ENCODE measurements around the gene RBM27. TPM values are rescaled to one million over a fixed set of nuclear protein-coding genes. Genes with fewer than 3 reads are reported as not detected.
"Not testable (repeated sequence)": the region's sequence is repeated elsewhere in the genome, so short reads cannot be mapped to it uniquely, and the experiment has no call there.

The RBM27 gene
- polyA plus RNA-seq, 3 donors = 2.5 to 6.2 (median 3.9) TPM

DNA sequence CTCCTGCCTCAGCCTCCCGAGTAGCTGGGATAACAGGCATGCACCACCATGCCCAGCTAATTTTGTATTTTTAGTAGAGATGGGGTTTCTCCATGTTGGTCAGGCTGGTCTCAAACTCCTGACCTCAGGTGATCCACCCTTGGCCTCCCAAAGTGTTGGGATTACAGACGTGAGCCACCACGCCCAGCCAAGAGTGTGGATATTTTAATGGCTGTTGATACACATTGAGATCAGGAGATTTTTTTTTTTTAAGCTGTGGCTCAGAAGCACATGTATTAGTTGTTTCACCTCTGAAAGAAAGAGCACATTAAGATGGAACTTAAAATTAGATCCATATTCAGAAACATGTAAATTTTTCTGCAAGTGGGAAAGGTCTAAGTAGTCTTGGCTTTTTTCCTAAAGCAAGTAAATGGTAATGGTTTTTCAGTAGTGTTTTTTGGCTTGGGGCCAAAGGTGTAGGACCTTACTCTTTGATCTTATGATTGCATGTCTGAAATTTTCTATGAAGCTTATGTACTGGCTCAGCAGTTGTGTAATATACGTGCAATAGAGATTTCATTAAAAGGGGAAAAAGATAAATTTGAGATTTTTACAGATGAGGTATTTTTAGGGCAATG is 9.9 kb downstream of the RBM27 start:
- no peak overlapping the region for H3K4me3 Mint-ChIP-seq

DNA sequence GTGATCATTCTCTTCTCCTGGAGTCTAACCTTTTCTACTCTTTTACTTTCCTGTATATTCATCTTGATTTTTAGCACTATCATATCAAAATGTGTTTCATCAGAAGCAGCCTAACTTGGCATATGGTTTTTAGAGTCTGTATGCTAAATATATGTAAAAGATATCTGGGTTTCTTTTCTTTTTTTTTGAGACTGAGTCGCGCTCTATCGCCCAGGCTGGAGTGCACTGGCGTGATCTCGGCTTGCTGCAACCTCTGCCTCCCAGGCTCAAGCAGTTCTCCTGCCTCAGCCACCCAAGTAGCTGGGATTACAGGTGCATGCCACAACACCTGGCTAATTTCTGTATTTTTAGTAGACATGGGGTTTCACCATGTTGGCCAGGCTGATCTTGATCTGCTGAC is 11.5 kb downstream of the RBM27 start:
- H3K27ac Mint-ChIP-seq; intact Hi-C loops (cut with micrococcal nuclease); H3K4me1 ChIP-seq (ENCODE audit: control insufficient read depth in 1 of 2, insufficient read depth in 2 of 2, low read length in 2 of 2): not testable (repeated sequence)

More for the DNA sequence above, 9.9 kb downstream of the RBM27 start:
- peaks cover under 1 to 3% of the 10 kb centered on the region in 2 donors for H3K36me3 ChIP-seq (replicated peaks in 1 of 2; ENCODE audit: control insufficient read depth in 1 of 2, insufficient read depth in 2 of 2, low read length in 2 of 2)
- peaks cover 99% of the 10 kb centered on the region for H4K20me1 ChIP-seq (ENCODE audit: insufficient read depth, low read length)
- WGBS (ENCODE audit: insufficient coverage) = no CpG with 5 or more reads among the region's 4 CpGs
- no peak overlapping the region for H3K4me3 ChIP-seq (replicated peaks in 1 of 3; ENCODE audit: low read depth in 2 of 3, low read length in 3 of 3)
- no peak overlapping the region for H3K4me2 ChIP-seq (replicated peaks; ENCODE audit: extremely low read depth, low read length, poor library complexity, severe bottlenecking)
- no peak overlapping the region for H3K9ac ChIP-seq (ENCODE audit: insufficient read depth, low read length, poor library complexity, severe bottlenecking)
- Mint-ChIP-seq H3K27ac (peak overlapping the region in 2 of 7 donors; percentile 35 to 48), H3K9me3 (peaks cover 0 to 1% (median 0%) of the 10 kb centered on the region in 7 donors), H3K4me1 (peaks cover 27% of the 10 kb centered on the region), H3K36me3 (peaks cover 7 to 12% of the 10 kb centered on the region in 2 donors), H3K27me3 (ENCODE audit: low read depth in 3 of 3) (no peaks in the 10 kb centered on the region)
- no peak overlapping the region for H3K27ac ChIP-seq (ENCODE audit: low read depth in 1 of 2, low read length in 2 of 2)
- TF ChIP-seq, protein P1, sequence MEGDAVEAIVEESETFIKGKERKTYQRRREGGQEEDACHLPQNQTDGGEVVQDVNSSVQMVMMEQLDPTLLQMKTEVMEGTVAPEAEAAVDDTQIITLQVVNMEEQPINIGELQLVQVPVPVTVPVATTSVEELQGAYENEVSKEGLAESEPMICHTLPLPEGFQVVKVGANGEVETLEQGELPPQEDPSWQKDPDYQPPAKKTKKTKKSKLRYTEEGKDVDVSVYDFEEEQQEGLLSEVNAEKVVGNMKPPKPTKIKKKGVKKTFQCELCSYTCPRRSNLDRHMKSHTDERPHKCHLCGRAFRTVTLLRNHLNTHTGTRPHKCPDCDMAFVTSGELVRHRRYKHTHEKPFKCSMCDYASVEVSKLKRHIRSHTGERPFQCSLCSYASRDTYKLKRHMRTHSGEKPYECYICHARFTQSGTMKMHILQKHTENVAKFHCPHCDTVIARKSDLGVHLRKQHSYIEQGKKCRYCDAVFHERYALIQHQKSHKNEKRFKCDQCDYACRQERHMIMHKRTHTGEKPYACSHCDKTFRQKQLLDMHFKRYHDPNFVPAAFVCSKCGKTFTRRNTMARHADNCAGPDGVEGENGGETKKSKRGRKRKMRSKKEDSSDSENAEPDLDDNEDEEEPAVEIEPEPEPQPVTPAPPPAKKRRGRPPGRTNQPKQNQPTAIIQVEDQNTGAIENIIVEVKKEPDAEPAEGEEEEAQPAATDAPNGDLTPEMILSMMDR (IDR thresholded peaks at IDR 0.05) = no peak
- H3K79me2 ChIP-seq (ENCODE audit: insufficient read depth, low read length) = peaks cover 100% of the 10 kb centered on the region
- H3K27me3 ChIP-seq (ENCODE audit: control insufficient read depth in 2 of 2, insufficient read depth in 2 of 2, low read length in 2 of 2) = no peaks in the 10 kb centered on the region
- intact Hi-C loops (cut with micrococcal nuclease) = no loop called here
- DNase-seq = no peak
- H3K9me3 ChIP-seq (replicated peaks in 1 of 2; ENCODE audit: control insufficient read depth in 1 of 2, insufficient read depth in 1 of 2, low read length in 2 of 2) = no peaks in the 10 kb centered on the region
- H2AFZ ChIP-seq (ENCODE audit: insufficient read depth, low read depth, low read length, poor library complexity, severe bottlenecking) = no peak overlapping the region
- H3K4me1 ChIP-seq (ENCODE audit: control insufficient read depth in 1 of 2, insufficient read depth in 2 of 2, low read length in 2 of 2) = peaks cover under 1 to 7% of the 10 kb centered on the region in 2 donors

More for the DNA sequence above, 11.5 kb downstream of the RBM27 start:
- H3K4me2 ChIP-seq (replicated peaks; ENCODE audit: extremely low read depth, low read length, poor library complexity, severe bottlenecking); H3K4me3 Mint-ChIP-seq; H2AFZ ChIP-seq (ENCODE audit: insufficient read depth, low read depth, low read length, poor library complexity, severe bottlenecking); H3K9ac ChIP-seq (ENCODE audit: insufficient read depth, low read length, poor library complexity, severe bottlenecking); H3K27me3 Mint-ChIP-seq (ENCODE audit: low read depth in 3 of 3); DNase-seq; H3K27me3 ChIP-seq (ENCODE audit: control insufficient read depth in 2 of 2, insufficient read depth in 2 of 2, low read length in 2 of 2); H3K27ac ChIP-seq (ENCODE audit: low read depth in 1 of 2, low read length in 2 of 2); H3K9me3 ChIP-seq (replicated peaks in 1 of 2; ENCODE audit: control insufficient read depth in 1 of 2, insufficient read depth in 1 of 2, low read length in 2 of 2); H3K9me3 Mint-ChIP-seq; H3K4me3 ChIP-seq (replicated peaks in 1 of 3; ENCODE audit: low read depth in 2 of 3, low read length in 3 of 3): not testable (repeated sequence)
- 100% methylated on average over 5 of the region's 5 CpGs for WGBS (ENCODE audit: insufficient coverage)
- Histone ChIP-seq H4K20me1 (ENCODE audit: insufficient read depth, low read length) (peaks cover 100% of the 10 kb centered on the region), H3K36me3 (replicated peaks in 1 of 2; ENCODE audit: control insufficient read depth in 1 of 2, insufficient read depth in 2 of 2, low read length in 2 of 2) (peaks cover 13 to 14% of the 10 kb centered on the region in 2 donors), H3K79me2 (ENCODE audit: insufficient read depth, low read length) (peaks cover 99% of the 10 kb centered on the region)
- Mint-ChIP-seq H3K4me1 (peaks cover 25% of the 10 kb centered on the region), H3K36me3 (peaks cover 14 to 23% of the 10 kb centered on the region in 2 donors)
